VCaP (cell line): Measurements from ENCODE around the gene RECK.
"Not testable (repeated sequence)": the region's sequence is repeated elsewhere in the genome, so short reads cannot be mapped to it uniquely, and the experiment has no call there.

Experiments
- H3K27ac ChIP-seq: fragments of 450-650 bp; 2 replicates; pipeline ENCODE4 v1.5.1; 2017
- TF ChIP-seq, protein P1 (sequence below): fragments of 450-650 bp; conservative IDR thresholded peaks from 2 replicates; pipeline ENCODE4 v1.5.1; 2017; ENCODE audit warnings: mild to moderate bottlenecking, moderate library complexity

The RECK gene

DNA sequence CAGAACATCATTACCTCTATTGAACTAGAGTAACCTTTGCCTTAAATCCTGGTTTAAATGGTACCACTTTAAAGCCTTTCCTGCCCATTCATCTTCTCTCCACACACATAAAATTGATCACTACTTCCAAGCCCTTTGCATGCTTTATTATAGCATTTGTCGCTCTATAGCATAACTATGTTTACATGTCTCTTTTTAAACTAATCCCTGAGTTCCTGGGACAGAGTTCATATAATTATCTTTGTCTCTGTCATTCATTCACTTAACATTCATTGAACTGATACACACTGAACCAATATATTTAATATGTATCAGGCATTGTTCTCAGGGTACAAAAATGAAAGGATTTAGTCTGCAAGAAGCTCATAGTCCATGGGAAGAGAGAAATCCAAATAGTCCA lies 37.3 kb downstream of the RECK start:
- H3K27ac ChIP-seq: no peak overlapping the region
- TF ChIP-seq, protein P1, sequence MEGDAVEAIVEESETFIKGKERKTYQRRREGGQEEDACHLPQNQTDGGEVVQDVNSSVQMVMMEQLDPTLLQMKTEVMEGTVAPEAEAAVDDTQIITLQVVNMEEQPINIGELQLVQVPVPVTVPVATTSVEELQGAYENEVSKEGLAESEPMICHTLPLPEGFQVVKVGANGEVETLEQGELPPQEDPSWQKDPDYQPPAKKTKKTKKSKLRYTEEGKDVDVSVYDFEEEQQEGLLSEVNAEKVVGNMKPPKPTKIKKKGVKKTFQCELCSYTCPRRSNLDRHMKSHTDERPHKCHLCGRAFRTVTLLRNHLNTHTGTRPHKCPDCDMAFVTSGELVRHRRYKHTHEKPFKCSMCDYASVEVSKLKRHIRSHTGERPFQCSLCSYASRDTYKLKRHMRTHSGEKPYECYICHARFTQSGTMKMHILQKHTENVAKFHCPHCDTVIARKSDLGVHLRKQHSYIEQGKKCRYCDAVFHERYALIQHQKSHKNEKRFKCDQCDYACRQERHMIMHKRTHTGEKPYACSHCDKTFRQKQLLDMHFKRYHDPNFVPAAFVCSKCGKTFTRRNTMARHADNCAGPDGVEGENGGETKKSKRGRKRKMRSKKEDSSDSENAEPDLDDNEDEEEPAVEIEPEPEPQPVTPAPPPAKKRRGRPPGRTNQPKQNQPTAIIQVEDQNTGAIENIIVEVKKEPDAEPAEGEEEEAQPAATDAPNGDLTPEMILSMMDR: no peak

DNA sequence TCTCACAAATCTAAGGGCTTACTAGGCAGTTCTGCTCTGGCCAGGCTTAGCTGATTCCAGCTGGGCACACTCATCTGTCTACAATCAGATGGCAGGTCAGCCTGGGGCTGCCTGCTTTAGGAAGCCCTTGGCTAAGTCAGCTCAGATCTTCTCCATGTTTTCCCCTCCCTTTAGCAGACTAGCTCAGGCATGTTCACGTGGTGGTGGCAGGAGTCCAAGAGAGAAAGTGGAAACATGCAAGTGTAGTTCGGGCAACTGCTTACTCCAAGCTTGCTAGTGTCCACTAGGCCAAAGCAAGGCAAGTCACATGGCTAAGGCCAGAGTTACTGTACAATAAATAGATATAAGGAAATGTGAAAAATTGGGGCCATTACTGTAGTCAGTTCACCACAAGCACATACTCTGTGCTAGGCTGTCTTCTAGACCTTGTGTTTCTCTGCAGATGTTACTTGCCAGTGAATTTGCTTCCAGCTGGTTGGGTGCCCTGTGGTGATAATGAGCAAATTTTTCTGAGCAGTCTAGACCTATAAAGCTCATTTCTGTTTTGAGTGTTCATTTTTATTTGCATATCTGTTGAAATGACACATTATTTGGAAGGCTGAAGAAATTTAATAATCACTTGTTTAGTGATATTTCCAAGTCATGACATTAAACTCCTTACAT lies 38.3 kb downstream of the RECK start:
- 0 out of 2 replicates have a peak overlapping the region, but pooled peaks have one; percentile 5 for H3K27ac ChIP-seq
- TF ChIP-seq, protein P1: no peak

DNA sequence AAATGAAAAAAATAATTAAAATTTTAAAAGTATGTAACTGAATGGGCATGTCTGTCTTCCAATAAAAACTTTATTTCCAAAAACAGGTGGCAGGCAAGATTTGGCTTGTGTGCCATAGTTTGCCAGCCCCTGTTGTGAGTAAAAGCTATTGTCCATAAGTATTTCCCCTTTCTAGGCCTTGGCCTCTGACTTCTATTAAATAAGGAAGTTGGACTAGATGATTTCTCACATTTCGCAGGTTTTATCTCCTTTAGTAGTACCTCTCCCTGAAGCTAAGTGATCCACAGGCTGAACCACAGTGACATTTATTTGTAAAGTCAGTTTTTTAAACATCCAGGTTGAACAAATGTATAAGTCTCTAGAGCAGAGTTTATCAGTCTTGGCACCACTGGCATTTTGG lies 41.3 kb downstream of the RECK start:
- H3K27ac ChIP-seq: no peak overlapping the region
- TF ChIP-seq, protein P1: no peak

DNA sequence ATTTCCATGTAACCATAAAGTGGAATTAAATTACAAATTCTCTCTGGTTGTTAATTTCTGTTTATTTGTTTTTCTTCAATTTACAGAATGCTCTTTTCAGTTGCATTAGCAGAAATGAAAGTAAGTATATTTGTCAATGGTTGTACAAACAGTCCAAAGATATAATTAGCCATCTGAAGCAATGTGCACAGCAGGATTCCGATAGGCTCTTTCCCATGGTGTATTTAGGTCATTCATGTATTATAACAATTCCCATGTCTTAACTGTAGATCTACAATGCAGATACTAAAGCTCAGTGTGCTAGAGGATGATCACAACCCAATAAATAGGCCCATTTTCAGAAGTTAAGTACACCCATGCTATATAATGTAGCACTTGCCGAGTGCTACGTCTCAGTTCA lies 43.8 kb downstream of the RECK start:
- TF ChIP-seq, protein P1: no peak
- no peak overlapping the region for H3K27ac ChIP-seq

DNA sequence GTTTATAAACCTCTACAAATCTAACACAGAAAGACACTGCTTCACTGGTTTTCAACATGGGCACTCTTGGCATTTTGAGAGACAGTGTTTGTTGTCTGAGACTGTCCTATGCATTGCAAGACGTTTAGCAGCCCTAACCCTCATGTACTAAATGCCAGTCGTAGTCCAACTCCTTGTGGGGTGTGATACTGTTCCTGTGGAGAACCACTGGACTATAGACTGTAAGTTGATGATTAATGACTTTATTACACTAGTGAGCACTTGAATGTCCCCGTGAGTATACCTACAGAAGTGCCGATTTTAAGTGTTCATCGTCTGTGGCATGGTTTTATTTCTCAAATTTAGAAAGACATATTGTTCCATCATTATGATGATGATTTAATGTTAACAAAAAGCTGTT lies 46.2 kb downstream of the RECK start:
- TF ChIP-seq, protein P1: no peak
- H3K27ac ChIP-seq: no peak overlapping the region

DNA sequence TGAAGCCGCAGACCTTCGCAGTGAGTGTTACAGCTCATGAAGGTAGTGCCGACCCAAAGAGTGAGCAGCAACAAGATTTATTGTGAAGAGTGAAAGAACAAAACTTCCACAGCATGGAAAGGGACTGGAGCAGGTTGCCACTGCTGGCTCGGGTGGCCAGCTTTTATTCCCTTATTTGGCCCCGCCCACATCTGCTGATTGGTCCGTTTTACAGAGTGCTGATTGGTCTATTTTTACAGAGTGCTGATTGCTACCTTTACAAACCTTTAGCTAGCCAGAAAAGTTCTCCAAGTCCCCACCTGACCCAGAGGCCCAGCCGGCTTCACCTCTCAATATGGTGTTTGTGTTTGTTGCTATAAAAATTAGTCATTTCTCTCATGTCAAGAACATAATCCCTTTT lies 49.7 kb downstream of the RECK start:
- TF ChIP-seq, protein P1: no peak
- H3K27ac ChIP-seq: no peak overlapping the region

DNA sequence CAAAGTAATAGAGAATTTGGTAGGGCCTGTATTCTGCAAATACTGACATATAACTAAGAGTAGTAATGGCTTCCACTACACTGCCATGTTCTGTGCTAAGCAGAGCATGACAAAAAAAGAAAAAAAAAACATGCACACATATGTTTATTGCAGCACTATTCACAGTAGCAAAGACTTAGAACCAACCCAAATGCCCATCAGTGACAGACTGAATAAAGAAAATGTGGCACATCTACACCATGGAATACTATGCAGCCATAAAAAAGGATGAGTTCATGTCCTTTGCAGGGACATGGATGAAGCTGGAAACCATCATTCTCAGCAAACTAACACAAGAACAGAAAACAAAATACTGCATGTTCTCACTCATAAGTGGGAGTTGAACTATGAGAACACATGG lies 50.3 kb downstream of the RECK start:
- H3K27ac ChIP-seq: not testable (repeated sequence)

DNA sequence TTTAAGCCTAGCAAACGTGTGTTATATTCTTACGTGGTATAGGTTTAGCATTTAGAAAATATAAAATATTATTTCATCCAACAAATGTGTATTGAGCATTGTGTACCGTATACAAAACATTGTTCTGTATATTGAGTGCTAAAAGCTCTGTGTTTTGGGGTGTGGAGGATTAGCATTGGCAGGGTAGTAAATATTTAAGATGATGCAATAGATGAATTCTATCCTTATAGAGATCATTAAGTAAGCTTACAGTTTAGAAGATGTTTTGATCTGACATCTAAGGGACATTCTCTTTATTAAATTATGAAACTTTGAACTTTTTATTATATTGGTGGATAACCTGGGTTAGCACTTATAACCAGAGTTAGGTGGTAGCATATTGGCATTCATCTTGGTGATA lies 51.3 kb downstream of the RECK start:
- TF ChIP-seq, protein P1: no peak
- H3K27ac ChIP-seq: no peak overlapping the region
